GM19455 (cell line): ENCODE data around the gene RNF224.
"Not testable (repeated sequence)": the region's sequence is repeated elsewhere in the genome, so short reads cannot be mapped to it uniquely, and the experiment has no call there.

Source experiments
- ATAC-seq: cut with Tn5 transposase; IDR thresholded peaks from one replicate; pipeline ENCODE4 v1.9.1; 2021; ENCODE audit not compliant: unreplicated experiment

Gene RNF224

GRCh38 chr9:137237759-137238726 is 10.7 kb downstream of the RNF224 start:
- no peak for ATAC-seq

DNA sequence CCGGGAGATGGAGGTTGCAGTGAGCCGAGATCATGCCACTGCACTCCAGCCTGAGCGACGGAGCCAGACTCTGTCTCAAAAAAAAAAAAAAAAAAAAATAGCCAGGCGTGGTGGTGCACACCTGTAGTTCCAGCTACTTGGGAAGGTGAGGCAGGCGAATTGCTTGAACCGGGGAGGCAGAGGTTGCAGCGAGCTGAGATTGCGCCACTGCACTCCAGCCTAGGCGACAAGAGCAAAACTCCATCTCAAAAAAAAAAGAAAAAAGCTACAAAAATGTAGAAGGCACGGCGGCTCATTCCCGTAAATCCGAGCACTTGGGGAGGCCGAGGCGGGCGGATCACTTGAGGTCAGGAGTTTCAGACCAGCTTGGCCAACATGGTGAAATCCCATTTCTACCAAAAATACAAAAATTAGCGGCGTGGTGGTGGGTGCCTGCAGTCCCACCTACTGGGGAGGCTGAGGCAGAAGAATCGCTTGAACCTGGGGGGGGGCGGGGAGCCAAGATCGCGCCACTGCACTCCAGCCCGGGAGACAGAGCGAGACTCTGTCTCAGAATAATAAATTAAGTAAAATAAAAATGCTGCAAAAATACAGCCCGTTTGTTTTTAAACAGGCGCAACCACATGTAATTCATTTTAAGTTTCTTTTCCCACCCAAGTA is 12.4 kb downstream of the RNF224 start:
- not testable (repeated sequence) for ATAC-seq

- ATAC-seq = peak; percentile 24
Observed at GRCh38 chr9:137240318-137240840, 13.1 kb downstream of the RNF224 start.

- ATAC-seq = peak; percentile 70
Observed at GRCh38 chr9:137240841-137241489, 13.7 kb downstream of the RNF224 start, which contains the start of gene TUBB4B. Gene TUBB4B (plus strand): TSS chr9:137241287. CDS start chr9:137241361, 74 bp downstream.

DNA sequence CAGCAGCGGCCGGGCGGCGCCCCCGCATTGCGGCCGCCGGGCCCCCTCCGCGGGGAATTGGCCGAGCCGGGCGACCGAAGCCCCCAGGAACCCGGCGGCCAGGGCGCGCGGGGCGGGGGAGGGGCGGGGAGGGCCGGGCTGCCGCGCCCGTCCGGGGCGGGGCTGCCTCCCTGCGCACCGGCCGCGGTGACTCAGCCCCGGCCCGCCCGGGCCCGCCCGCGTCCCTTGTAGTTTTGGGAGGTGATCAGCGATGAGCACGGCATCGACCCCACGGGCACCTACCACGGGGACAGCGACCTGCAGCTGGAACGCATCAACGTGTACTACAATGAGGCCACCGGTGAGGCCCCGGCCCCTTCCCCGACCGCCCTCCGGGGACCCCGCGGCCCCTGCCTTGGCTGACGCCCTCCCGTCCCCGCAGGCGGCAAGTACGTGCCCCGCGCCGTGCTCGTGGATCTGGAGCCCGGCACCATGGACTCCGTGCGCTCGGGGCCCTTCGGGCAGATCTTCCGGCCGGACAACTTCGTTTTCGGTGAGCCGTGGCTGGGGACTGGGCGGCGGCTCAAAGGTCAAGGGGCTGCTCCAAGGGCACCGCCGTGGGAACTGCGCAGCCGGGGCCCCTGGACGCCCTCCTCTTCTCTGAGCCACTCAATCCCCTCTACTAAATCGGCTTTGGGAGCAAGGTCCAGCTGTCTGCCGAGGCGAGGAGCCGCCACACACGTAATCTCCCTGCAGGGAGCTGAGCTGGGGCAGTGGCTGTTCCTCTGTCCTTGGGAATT is 14.4 kb downstream of the RNF224 start:
- peak; percentile 6 for ATAC-seq

DNA sequence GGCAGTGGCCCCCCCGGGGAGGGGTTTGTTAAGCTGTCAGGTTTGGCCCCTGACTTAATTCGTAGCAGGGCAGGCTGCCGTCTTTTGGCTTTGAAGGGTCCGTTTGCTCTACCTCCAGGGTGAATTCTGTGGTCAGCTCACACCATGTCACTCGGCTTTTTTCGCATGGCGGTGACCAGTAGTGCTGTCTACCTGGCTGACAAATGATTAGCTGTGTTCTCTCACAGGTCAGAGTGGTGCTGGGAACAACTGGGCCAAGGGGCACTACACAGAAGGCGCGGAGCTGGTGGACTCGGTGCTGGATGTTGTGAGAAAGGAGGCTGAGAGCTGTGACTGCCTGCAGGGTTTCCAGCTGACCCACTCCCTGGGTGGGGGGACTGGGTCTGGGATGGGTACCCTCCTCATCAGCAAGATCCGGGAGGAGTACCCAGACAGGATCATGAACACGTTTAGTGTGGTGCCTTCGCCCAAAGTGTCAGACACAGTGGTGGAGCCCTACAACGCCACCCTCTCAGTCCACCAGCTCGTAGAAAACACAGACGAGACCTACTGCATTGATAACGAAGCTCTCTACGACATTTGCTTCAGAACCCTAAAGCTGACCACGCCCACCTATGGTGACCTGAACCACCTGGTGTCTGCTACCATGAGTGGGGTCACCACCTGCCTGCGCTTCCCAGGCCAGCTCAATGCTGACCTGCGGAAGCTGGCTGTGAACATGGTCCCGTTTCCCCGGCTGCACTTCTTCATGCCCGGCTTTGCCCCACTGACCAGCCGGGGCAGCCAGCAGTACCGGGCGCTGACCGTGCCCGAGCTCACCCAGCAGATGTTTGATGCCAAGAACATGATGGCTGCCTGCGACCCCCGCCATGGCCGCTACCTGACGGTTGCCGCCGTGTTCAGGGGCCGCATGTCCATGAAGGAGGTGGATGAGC is 15.2 kb downstream of the RNF224 start:
- ATAC-seq = no peak

DNA sequence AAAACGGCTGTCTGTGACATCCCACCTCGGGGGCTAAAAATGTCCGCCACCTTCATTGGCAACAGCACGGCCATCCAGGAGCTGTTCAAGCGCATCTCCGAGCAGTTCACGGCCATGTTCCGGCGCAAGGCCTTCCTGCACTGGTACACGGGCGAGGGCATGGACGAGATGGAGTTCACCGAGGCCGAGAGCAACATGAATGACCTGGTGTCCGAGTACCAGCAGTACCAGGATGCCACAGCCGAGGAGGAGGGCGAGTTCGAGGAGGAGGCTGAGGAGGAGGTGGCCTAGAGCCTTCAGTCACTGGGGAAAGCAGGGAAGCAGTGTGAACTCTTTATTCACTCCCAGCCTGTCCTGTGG is 15.9 kb downstream of the RNF224 start:
- ATAC-seq = not testable (repeated sequence)

DNA sequence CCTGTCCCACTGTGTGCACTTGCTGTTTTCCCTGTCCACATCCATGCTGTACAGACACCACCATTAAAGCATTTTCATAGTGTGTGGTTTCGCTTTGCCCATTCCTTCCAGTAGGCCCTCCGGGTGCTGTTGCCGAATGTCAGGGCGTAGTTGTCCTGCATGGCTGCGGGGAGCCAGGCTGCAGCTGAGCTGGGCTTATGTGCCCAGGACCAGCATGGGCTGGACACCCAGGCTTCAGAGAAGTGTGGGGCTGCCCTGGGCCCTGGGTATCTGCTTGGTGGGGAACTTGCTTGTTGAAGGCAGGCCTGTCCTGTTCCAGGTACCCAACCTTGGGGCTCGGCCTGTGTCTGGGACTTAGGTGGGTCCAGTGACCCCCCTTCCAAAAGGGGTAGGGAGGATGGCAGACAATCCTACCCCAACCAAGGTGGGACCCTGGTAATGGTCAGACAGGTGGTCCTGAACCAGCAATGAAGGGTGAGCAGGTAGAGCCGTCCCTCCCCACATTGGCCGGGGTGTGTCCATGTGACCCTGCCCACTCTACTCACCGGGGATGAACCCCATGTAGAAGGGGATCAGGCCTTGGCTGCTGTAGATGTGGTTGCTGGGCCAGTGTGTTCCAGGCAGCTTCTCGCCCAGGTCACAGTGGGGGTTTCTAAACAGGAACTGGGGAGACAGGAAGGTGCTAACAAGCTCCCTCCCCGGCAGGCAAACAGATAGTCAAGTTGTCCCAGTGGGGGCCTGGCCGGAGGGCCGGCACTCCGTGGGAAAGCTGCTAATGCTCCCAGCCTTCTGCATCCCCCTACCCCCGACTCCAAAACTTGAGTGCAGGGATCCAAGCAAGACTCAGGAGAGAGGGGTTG is 16.6 kb downstream of the RNF224 start:
- ATAC-seq = no peak

- ATAC-seq = no peak
Observed at GRCh38 chr9:137244486-137245449, 17.5 kb downstream of the RNF224 start.

DNA sequence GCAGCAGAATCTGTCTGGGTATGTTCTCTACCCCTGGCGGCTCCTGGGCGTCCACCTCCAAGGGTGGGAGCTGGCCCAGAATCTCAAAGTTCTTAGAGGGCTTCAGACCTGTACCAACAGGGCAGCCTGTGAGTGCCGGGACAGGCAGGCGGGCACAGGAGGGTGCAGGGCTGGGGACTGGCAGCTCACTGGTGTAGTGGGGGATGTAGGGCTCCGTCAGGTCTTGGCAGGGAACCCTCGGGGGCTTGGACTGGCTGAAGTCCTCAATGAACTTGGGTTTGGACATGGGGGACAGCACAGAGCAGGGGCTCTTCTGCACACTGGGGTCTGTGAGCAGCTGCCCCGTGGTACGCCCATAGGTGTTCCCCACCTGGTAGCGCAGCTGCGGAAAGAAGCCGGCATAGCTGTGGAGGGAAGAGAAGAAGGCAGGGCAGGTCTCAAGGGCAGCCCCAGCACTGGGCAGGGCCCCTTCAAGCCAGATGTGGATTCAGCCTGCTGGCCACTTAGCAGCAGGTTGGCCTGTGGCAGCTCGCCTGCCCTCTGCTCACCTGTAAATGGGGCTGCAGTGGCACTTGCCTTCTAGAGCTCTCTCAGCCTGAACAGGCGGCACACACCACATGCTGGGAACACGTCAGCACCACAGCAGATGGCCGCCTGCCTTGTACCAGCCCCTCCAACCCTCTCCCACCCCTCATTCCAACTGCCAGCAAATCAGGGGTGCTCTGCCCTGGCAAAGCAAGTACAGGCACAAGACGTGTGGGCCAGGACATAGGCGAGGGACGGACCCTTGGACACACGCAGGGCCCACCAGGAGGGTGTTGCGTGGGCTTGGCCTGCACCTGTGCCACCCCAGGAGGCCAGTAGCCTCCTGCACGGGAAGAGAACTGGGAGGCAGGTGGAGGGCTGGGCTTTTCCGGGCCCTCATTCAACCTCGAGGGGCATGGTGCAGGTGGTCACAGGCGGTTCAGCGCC is 18.4 kb downstream of the RNF224 start:
- ATAC-seq = no peak

DNA sequence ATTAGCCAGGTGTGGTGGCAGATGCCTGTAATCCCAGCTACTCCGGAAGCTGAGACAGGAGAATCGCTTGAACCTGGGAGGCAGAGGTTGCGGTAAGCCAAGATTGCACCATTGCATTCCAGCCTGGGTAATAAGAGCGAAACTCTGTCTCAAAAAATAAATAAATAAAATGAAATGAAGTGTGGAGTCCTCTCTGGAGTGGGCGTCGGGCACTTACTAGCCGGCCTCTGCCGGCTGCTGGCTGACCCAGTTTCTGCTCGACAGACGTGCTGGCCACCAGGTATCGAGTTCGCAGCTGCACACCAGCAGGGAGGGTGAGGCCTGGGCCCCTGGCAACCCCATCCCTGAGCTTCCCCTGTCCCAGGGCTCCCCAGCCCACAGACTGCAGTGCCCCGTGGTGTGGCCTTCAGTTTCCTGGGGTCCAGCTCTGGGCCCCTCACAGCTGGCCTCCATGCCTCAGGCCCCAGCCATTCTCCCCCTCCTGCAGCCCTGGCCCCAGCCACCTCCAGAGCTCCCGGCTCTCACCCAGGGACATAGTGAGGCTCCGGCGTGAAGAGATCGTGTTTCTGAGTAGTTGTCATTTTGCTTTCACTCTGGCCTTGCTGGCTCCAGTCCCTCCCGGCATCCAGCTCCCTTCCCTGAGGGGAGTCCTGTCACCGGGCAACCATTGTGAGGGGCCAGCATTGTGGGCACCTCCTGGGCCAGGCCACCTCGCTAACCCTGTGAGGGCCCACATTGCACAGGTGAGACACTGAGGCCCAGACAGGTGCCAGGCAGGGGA is 20.0 kb downstream of the RNF224 start:
- ATAC-seq = no peak

- ATAC-seq = no peak
Observed at GRCh38 chr9:137247916-137248175, 20.5 kb downstream of the RNF224 start.

DNA sequence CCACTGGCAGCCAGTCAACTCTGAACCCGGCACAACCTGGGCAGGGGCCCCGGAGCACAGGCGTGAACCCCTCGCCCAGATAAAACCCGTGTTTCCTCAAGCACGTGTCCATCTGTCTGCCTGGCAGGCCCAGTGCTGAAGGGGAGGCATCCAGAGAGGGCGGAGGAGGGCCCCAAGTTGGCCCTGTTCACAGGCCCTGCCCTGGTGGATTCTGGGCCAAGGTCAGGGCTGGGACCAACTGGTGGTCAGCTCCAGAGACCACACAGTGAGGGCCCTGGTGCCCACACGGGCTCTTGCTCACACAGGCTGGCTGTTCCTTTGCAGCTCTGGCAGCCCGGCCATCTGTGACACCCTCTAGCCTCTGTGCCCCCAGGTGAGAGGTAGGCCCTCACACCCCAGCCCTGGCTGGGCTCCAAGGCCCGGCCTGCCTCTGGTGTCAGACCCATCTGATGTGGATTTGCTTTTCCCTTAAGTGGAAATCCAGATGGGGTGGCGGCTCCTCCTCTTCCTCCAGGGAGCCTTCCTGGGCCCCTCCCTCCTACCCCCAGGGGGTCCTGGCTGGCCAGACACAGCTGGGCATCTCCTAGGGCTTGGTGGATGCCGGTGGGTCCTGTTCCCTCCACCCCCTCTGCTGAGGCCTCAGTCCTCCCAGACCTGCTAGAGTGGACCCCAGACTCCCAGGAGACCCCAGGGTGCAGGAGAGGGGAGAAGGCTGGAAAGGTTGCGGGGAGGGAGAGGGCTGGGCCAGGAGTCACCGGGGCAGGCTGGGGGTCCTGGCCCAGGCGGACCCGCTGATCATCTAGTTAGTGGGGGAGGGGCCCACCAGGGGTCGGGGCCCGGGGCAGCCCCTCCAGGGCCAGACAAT is 23.3 kb downstream of the RNF224 start:
- no peak for ATAC-seq

DNA sequence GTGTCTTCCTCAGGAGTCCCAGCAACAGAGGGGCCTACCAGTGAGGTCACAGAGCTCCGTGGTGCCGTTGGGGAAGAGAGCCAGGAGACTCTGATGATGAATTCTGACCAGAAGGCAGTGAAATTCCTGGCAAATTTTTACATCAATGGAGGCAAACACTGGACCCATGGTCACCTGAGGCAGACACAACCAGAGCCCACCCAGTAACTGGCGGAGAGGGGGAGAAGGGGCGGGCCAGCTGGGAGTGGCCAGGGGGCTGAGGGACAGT is 23.8 kb downstream of the RNF224 start, which contains the start of gene STPG3:
Gene STPG3 (plus strand): TSS at position 93 of the 268 bp plus-strand sequence. CDS start 1 bp downstream, at position 94.
- no peak for ATAC-seq
